ENCODE measurements around the gene PFKFB3. TPM values are rescaled to one million over a fixed set of nuclear protein-coding genes. Genes with fewer than 3 reads are reported as not detected.

The PFKFB3 gene
- total RNA-seq, 1 experiment from 2014 or later = 36.8 TPM

GRCh38 chr10:6213908-6214307 is 11.2 kb downstream of the PFKFB3 start:
- Histone ChIP-seq H3K27ac (ENCODE audit: insufficient read length, low read depth, low read length) (no peak overlapping the region), H3K4me2 (ENCODE audit: insufficient read depth, insufficient read length, low read length) (no peak overlapping the region), H3K9ac (ENCODE audit: extremely low read depth, insufficient read length, low read length) (no peak overlapping the region), H3K18ac (ENCODE audit: insufficient read length, low read depth, low read length) (no peak overlapping the region), H4K5ac (ENCODE audit: insufficient read length, low read depth, low read length) (no peak overlapping the region), H3K23me2 (ENCODE audit: insufficient read length, low read depth, low read length, poor library complexity, severe bottlenecking) (no peaks in the 10 kb centered on the region), H2BK15ac (ENCODE audit: low read depth, low read length) (no peak overlapping the region), H2BK5ac (ENCODE audit: insufficient read length, low read length) (no peak overlapping the region), H4K91ac (ENCODE audit: insufficient read length, low read depth, low read length) (no peak overlapping the region), H4K8ac (replicated peaks; ENCODE audit: insufficient read length, low read depth, low read length) (no peak overlapping the region), H2BK120ac (ENCODE audit: low read depth, low read length, poor library complexity, severe bottlenecking) (no peak overlapping the region), H3K9me3 (ENCODE audit: control insufficient read depth, low read depth, low read length) (no peaks in the 10 kb centered on the region), H3K56ac (ENCODE audit: insufficient read length, low read depth, low read length) (no peak overlapping the region), H2BK20ac (ENCODE audit: low read depth, low read length, poor library complexity, severe bottlenecking) (no peak overlapping the region), H3K79me2 (ENCODE audit: insufficient read depth, low read length) (peaks cover 2% of the 10 kb centered on the region; the same call in 1 of the 2 replicates), H3K79me1 (ENCODE audit: insufficient read depth, low read depth, low read length, poor library complexity, severe bottlenecking) (peaks cover 9% of the 10 kb centered on the region), H3K4me1 (ENCODE audit: insufficient read depth, low read length) (no peaks in the 10 kb centered on the region), H3K14ac (ENCODE audit: insufficient read depth, low read length) (no peak overlapping the region), H3T11ph (ENCODE audit: low read length) (no peak overlapping the region), H2BK12ac (ENCODE audit: insufficient read length, low read depth, low read length) (no peak overlapping the region), H3K23ac (ENCODE audit: insufficient read length, low read depth, low read length) (no peak overlapping the region), H2AFZ (ENCODE audit: low read length) (no peak overlapping the region), H3K4ac (ENCODE audit: low read depth, low read length) (no peak overlapping the region), H3K27me3 (ENCODE audit: insufficient read depth, low read length) (no peaks in the 10 kb centered on the region), H2AK5ac (ENCODE audit: insufficient read length, low read length) (no peak overlapping the region), H4K20me1 (ENCODE audit: control insufficient read depth, insufficient read depth, insufficient read length) (no peaks in the 10 kb centered on the region)
- Mint-ChIP-seq H3K36me3 (ENCODE audit: insufficient read depth in 1 of 3, low read depth in 3 of 3) (peaks cover 33 to 66% (median 53%) of the 10 kb centered on the region in 3 experiments), H3K27ac (peak overlapping the region in 2 of 3 experiments; percentile 22 to 53; a peak in 3 of 7 replicates), H3K4me1 (peaks cover 14 to 18% of the 10 kb centered on the region in 2 experiments), H3K9me3 (no peaks in the 10 kb centered on the region; a peak in 1 of 5 replicates), H3K4me3 (no peak overlapping the region), H3K27me3 (ENCODE audit: low read depth) (no peaks in the 10 kb centered on the region)
- DNase-seq = no peak
- TF ChIP-seq CTCF (conservative IDR thresholded peaks at IDR 0.05) = no peak
- no CpG with 5 or more reads among the region's 5 CpGs for WGBS (ENCODE audit: extremely low coverage, insufficient read length, low lambda C conversion rate)

Measured in H9 (cell line).